ENCODE results near the gene KCNMA1.

KCNMA1 gene

GRCh38 chr10:77175631-77176222 lies 461.9 kb downstream of the KCNMA1 start:
- Histone ChIP-seq H3K9me3 (ENCODE audit: control insufficient read depth, low read length) (no peaks in the 10 kb centered on the region), H3K27me3 (ENCODE audit: control insufficient read depth, insufficient read depth, low read length) (no peaks in the 10 kb centered on the region), H3K36me3 (ENCODE audit: control insufficient read depth, insufficient read depth, low read length) (no peaks in the 10 kb centered on the region), H3K4me2 (ENCODE audit: low read length) (no peak overlapping the region), H3K27ac (no peak overlapping the region), H3K4me3 (ENCODE audit: low read depth, low read length) (no peak overlapping the region), H2AFZ (no peak overlapping the region), H3K9ac (no peak overlapping the region), H3K4me1 (no peaks in the 10 kb centered on the region), H3K79me2 (no peaks in the 10 kb centered on the region)
- no peak for TF ChIP-seq CTCF (IDR thresholded peaks at IDR 0.05)

- Histone ChIP-seq H3K4me3 (ENCODE audit: low read depth, low read length) (no peak overlapping the region), H3K9me3 (ENCODE audit: control insufficient read depth, low read length) (no peaks in the 10 kb centered on the region), H3K79me2 (no peaks in the 10 kb centered on the region), H3K27ac (no peak overlapping the region), H3K27me3 (ENCODE audit: control insufficient read depth, insufficient read depth, low read length) (no peaks in the 10 kb centered on the region), H2AFZ (no peak overlapping the region), H3K4me2 (ENCODE audit: low read length) (no peak overlapping the region), H3K9ac (no peak overlapping the region), H3K4me1 (no peaks in the 10 kb centered on the region), H3K36me3 (ENCODE audit: control insufficient read depth, insufficient read depth, low read length) (no peaks in the 10 kb centered on the region)
- TF ChIP-seq CTCF (IDR thresholded peaks at IDR 0.05): peak; percentile 93
Observed at GRCh38 chr10:77173615-77174461, 463.8 kb downstream of the KCNMA1 start.

- Histone ChIP-seq H3K27me3 (ENCODE audit: control insufficient read depth, insufficient read depth, low read length) (no peaks in the 10 kb centered on the region), H3K4me3 (ENCODE audit: low read depth, low read length) (no peak overlapping the region), H3K36me3 (ENCODE audit: control insufficient read depth, insufficient read depth, low read length) (no peaks in the 10 kb centered on the region), H3K79me2 (no peaks in the 10 kb centered on the region), H3K9ac (no peak overlapping the region), H3K27ac (no peak overlapping the region), H3K9me3 (ENCODE audit: control insufficient read depth, low read length) (no peaks in the 10 kb centered on the region), H3K4me2 (ENCODE audit: low read length) (no peak overlapping the region), H3K4me1 (no peaks in the 10 kb centered on the region), H2AFZ (no peak overlapping the region)
- TF ChIP-seq CTCF (IDR thresholded peaks at IDR 0.05): no peak
Observed at GRCh38 chr10:77172086-77172485, 465.5 kb downstream of the KCNMA1 start.

- TF ChIP-seq CTCF (IDR thresholded peaks at IDR 0.05): no peak
- H3K4me2 ChIP-seq (ENCODE audit: low read length): no peak overlapping the region
- no peaks in the 10 kb centered on the region for H3K36me3 ChIP-seq (ENCODE audit: control insufficient read depth, insufficient read depth, low read length)
- H3K9ac ChIP-seq: no peak overlapping the region
- H3K27ac ChIP-seq: no peak overlapping the region
- no peaks in the 10 kb centered on the region for H3K79me2 ChIP-seq
- no peaks in the 10 kb centered on the region for H3K27me3 ChIP-seq (ENCODE audit: control insufficient read depth, insufficient read depth, low read length)
- no peak overlapping the region for H2AFZ ChIP-seq
- H3K9me3 ChIP-seq (ENCODE audit: control insufficient read depth, low read length): no peaks in the 10 kb centered on the region
- H3K4me3 ChIP-seq (ENCODE audit: low read depth, low read length): no peak overlapping the region
- H3K4me1 ChIP-seq: no peaks in the 10 kb centered on the region
Observed at GRCh38 chr10:77168861-77169260, 468.7 kb downstream of the KCNMA1 start.

Data from parathyroid adenoma (tissue), 2 donors.